Activated T-helper 2 cell treated with anti-CD3 and anti-CD28 coated beads, Interferon-gamma antibody, Interleukin-2, Interleukin-4, amounts not matched to agents 10 μg/mL and 5 μg/mL and 100 μg/mL, durations not matched to agents 14 hours and 24 hours and 36 hours (primary cell): ENCODE measurements around the gene FAM117A. TPM values are rescaled to one million over a fixed set of nuclear protein-coding genes. Genes with fewer than 3 reads are reported as not detected.

Experiments used
- DNase-seq: peaks from one replicate; pipeline ENCODE4 v3.0.0; 2021; ENCODE audit warnings: low spot score
- H3K27ac Mint-ChIP-seq: one replicate; pipeline ENCODE4 v1.8.0; 2021; ENCODE audit warnings: mixed read lengths
- H3K27me3 Mint-ChIP-seq: one replicate; pipeline ENCODE4 v1.8.0; 2021; ENCODE audit warnings: low read depth, mixed read lengths
- H3K36me3 Mint-ChIP-seq: one replicate; pipeline ENCODE4 v1.8.0; 2021; ENCODE audit warnings: low read depth, mixed read lengths
- H3K4me1 Mint-ChIP-seq: one replicate; pipeline ENCODE4 v1.8.0; 2021; ENCODE audit warnings: low read depth, mixed read lengths
- H3K4me3 Mint-ChIP-seq: one replicate; pipeline ENCODE4 v1.8.0; 2021; ENCODE audit warnings: low read depth, mild to moderate bottlenecking, moderate library complexity, mixed read lengths
- H3K9me3 Mint-ChIP-seq: one replicate; pipeline ENCODE4 v1.8.0; 2021; ENCODE audit warnings: mixed read lengths
- intact Hi-C: fragments of 100-400 bp; cut with micrococcal nuclease; formaldehyde crosslinking; loops from one replicate; pipeline ENCODE4 v1.15.1; 2023
- total RNA-seq: library from RNA; stranded (reverse); gene quantifications from 2 replicates; pipeline ENCODE4 v1.2.3, GENCODE V29; 2022

The FAM117A gene, protein sequence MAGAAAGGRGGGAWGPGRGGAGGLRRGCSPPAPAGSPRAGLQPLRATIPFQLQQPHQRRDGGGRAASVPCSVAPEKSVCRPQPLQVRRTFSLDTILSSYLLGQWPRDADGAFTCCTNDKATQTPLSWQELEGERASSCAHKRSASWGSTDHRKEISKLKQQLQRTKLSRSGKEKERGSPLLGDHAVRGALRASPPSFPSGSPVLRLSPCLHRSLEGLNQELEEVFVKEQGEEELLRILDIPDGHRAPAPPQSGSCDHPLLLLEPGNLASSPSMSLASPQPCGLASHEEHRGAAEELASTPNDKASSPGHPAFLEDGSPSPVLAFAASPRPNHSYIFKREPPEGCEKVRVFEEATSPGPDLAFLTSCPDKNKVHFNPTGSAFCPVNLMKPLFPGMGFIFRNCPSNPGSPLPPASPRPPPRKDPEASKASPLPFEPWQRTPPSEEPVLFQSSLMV
- total RNA-seq: 12.2 and 15.8 TPM in 2 replicates

- H3K4me1 Mint-ChIP-seq: peaks cover 43% of the 10 kb centered on the region
These were observed at the start of gene FAM117A for GRCh38 chr17:49763735-49764558. Gene FAM117A, minus strand, starts transcription at chr17:49764131. Its CDS starts 44 bp downstream, at chr17:49764087.

GRCh38 chr17:49809056-49809455 is 45.1 kb upstream of the FAM117A start:
- Mint-ChIP-seq H3K27me3 (no peaks in the 10 kb centered on the region), H3K4me1 (peaks cover 2% of the 10 kb centered on the region), H3K9me3 (no peaks in the 10 kb centered on the region), H3K4me3 (no peak overlapping the region), H3K27ac (no peak overlapping the region), H3K36me3 (peaks cover 55% of the 10 kb centered on the region)
- intact Hi-C loops: no loop called here
- DNase-seq: no peak

More at GRCh38 chr17:49763735-49764558, at the start of gene FAM117A:
- Mint-ChIP-seq H3K4me3 (peak within 1 kb of the TSS; percentile 92), H3K27me3 (peaks cover 26% of the 10 kb centered on the region), H3K9me3 (no peaks in the 10 kb centered on the region), H3K27ac (peak within 1 kb of the TSS; percentile 87), H3K36me3 (peaks cover 3% of the 10 kb centered on the region)
- intact Hi-C loops: loop anchor here (1.0 to 5.0 kb wide), 3 partner anchors 15 to 197 kb away; partner anchors contain the start of gene KAT7
- peak; percentile 97 for DNase-seq

DNA sequence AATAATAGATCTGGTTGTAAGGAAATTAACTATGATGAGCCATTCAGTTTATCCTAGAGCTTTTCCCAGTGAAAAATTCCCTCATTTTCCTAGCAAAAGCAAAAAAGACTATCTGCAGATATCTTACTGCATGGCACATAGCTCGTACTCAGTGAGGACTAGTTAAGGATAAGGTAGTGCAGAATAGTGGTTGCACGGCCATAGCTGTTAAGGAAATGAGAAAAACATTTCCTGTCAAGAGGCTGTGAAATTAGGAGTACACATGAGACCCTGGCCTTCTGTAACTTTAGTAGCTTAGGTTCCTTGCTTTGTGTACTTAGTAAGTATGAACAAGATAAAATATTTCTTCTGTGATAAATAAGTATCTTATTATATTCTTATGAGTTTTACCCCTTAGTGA is 34.8 kb upstream of the FAM117A start:
- H3K4me3 Mint-ChIP-seq: no peak overlapping the region
- H3K9me3 Mint-ChIP-seq: no peaks in the 10 kb centered on the region
- peaks cover 24% of the 10 kb centered on the region for H3K4me1 Mint-ChIP-seq
- no peak overlapping the region for H3K27ac Mint-ChIP-seq
- H3K27me3 Mint-ChIP-seq: no peaks in the 10 kb centered on the region
- intact Hi-C loops: no loop called here
- no peak for DNase-seq
- H3K36me3 Mint-ChIP-seq: peaks cover 63% of the 10 kb centered on the region

- H3K9me3 Mint-ChIP-seq: no peaks in the 10 kb centered on the region
- H3K27me3 Mint-ChIP-seq: no peaks in the 10 kb centered on the region
- intact Hi-C loops: no loop called here
- no peak for DNase-seq
- H3K4me3 Mint-ChIP-seq: no peak overlapping the region
- peaks cover 25% of the 10 kb centered on the region for H3K4me1 Mint-ChIP-seq
- H3K36me3 Mint-ChIP-seq: peaks cover 65% of the 10 kb centered on the region
- no peak overlapping the region for H3K27ac Mint-ChIP-seq
These were observed 34.3 kb upstream of the FAM117A start for GRCh38 chr17:49798182-49798581.

GRCh38 chr17:49795372-49795771 is 31.4 kb upstream of the FAM117A start:
- Mint-ChIP-seq H3K36me3 (peaks cover 75% of the 10 kb centered on the region), H3K4me1 (peaks cover 25% of the 10 kb centered on the region), H3K9me3 (no peaks in the 10 kb centered on the region), H3K27me3 (no peaks in the 10 kb centered on the region), H3K27ac (peak overlapping the region; percentile 62), H3K4me3 (no peak overlapping the region)
- DNase-seq: no peak
- intact Hi-C loops: no loop called here

GRCh38 chr17:49793309-49793708 is 29.4 kb upstream of the FAM117A start:
- no peak for DNase-seq
- Mint-ChIP-seq H3K36me3 (peaks cover 68% of the 10 kb centered on the region), H3K9me3 (no peaks in the 10 kb centered on the region), H3K27me3 (no peaks in the 10 kb centered on the region), H3K27ac (no peak overlapping the region), H3K4me1 (peaks cover 33% of the 10 kb centered on the region), H3K4me3 (no peak overlapping the region)
- intact Hi-C loops: no loop called here

- Mint-ChIP-seq H3K36me3 (peaks cover 41% of the 10 kb centered on the region), H3K9me3 (no peaks in the 10 kb centered on the region), H3K4me1 (peaks cover 29% of the 10 kb centered on the region), H3K27me3 (no peaks in the 10 kb centered on the region), H3K27ac (peak overlapping the region; percentile 97), H3K4me3 (peak overlapping the region; percentile 91)
- DNase-seq: no peak
- intact Hi-C loops: loop anchor here (2.0 kb wide), 2 partner anchors 218 to 374 kb away; partner anchors contain the start of gene PHB1
These were observed 25.3 kb upstream of the FAM117A start for GRCh38 chr17:49789243-49789578.

DNA sequence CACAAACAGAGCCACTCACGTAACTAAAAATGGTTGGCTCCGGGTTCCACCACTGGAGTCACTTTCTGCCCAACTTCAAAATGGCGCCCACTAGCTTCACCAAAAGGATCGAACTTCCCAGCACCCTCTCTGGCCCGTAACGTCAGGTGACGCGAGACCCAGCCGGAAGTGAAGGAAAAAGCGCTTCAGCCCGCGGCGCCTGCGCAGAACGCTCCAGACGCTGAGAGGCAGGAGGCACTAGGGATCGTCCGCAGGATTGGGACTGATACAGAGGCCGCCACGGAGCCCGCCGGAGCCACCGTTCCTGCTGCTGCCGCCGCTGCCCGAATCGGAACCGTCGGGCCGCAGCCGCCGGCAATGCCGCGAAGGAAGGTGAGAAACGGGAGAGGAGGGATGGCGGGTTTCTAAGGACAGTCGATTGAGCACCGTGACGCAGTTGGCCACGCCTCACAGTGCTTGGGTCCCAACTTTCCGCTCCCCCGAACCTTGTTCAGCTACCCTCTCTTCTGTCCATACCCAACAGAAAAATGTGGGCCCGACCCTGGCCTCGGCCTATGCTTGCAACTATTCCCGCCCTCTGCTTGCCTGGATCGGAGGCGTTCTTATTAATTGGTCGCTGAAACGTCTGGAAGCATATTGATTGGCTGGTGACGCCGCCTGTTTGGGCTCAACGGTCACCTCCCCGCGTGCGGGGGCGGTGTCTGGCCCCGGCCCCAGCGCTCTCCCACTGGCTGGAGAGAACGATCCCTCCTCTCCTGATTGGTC is 24.7 kb upstream of the FAM117A start, which contains the start of gene KAT7:
Gene KAT7 (plus strand): TSS at position 204 of the 765 bp plus-strand sequence. CDS start 154 bp downstream, at position 358.
- peak; percentile 98 for DNase-seq
- Mint-ChIP-seq H3K27me3 (no peaks in the 10 kb centered on the region), H3K4me3 (peak within 1 kb of the TSS; percentile 91), H3K4me1 (peaks cover 29% of the 10 kb centered on the region), H3K27ac (peak within 1 kb of the TSS; percentile 97), H3K36me3 (peaks cover 41% of the 10 kb centered on the region), H3K9me3 (no peaks in the 10 kb centered on the region)
- intact Hi-C loops: loop anchor here (1.0 to 2.0 kb wide), 5 partner anchors 24 to 374 kb away; partner anchors contain the start of genes FAM117A and PHB1

GRCh38 chr17:49787884-49788477 is 24.1 kb upstream of the FAM117A start:
- H3K4me3 Mint-ChIP-seq: peak overlapping the region; percentile 91
- peaks cover 37% of the 10 kb centered on the region for H3K36me3 Mint-ChIP-seq
- no peaks in the 10 kb centered on the region for H3K9me3 Mint-ChIP-seq
- H3K27ac Mint-ChIP-seq: peak overlapping the region; percentile 97
- H3K27me3 Mint-ChIP-seq: no peaks in the 10 kb centered on the region
- H3K4me1 Mint-ChIP-seq: peaks cover 27% of the 10 kb centered on the region
- intact Hi-C loops: loop anchor here (1.0 to 2.0 kb wide), 5 partner anchors 24 to 373 kb away; partner anchors contain the start of genes FAM117A and PHB1
- DNase-seq: no peak

DNA sequence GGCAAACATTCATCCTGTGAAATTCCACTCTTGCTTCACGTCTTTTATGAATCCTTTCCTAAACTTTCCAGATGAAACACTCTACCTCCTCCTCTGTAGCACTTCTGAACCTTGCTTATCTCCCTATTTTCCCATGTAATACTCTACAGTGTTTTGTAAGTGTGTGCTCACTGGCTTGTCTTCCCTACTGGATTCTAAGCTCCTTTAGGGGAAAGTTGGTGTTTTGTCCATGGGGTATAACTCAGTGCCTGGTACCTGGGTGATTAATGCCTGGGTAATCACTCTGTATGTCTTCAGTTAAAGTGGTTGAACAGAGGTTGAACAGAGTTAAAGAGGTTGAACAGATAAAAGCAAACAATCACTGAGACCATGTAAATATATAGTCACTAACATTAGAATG is 20.7 kb upstream of the FAM117A start:
- H3K36me3 Mint-ChIP-seq: peaks cover 6% of the 10 kb centered on the region
- no peak overlapping the region for H3K27ac Mint-ChIP-seq
- peaks cover 23% of the 10 kb centered on the region for H3K4me1 Mint-ChIP-seq
- intact Hi-C loops: no loop called here
- DNase-seq: no peak
- no peak overlapping the region for H3K4me3 Mint-ChIP-seq
- no peaks in the 10 kb centered on the region for H3K9me3 Mint-ChIP-seq
- H3K27me3 Mint-ChIP-seq: peaks cover 2% of the 10 kb centered on the region

DNA sequence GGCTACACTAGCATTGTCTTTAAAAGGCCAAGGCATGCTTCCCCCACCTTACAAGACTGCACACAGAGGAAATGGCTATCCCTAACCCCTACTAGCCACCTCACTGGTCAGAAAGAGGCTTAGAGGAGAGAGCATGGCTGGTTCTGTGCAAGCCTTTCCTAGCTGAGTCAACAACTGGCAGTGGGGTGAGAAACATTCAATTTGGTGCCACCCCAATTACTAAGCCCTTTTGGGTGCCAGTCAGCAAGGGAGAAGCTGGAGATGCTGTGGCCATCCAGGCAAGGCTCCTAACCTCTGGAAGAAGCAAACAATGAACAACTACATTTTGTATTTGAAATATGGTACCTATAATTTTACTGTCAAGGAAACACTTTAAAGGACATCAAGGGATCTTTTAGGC is 19.9 kb upstream of the FAM117A start:
- no peak for DNase-seq
- no peak overlapping the region for H3K27ac Mint-ChIP-seq
- intact Hi-C loops: no loop called here

More for the DNA sequence above, 19.9 kb upstream of the FAM117A start:
- peaks cover 21% of the 10 kb centered on the region for H3K4me1 Mint-ChIP-seq
- H3K4me3 Mint-ChIP-seq: no peak overlapping the region
- H3K27me3 Mint-ChIP-seq: peaks cover 2% of the 10 kb centered on the region
- no peaks in the 10 kb centered on the region for H3K9me3 Mint-ChIP-seq
- no peaks in the 10 kb centered on the region for H3K36me3 Mint-ChIP-seq
